HepG2 (cell line): ENCODE results near the gene INTS4. TPM values are rescaled to one million over a fixed set of nuclear protein-coding genes. Genes with fewer than 3 reads are reported as not detected.

Source experiments
- FIP1L1 ChIP-seq: fragments of 200-400 bp; formaldehyde crosslinking; IDR thresholded peaks from 2 replicates; pipeline ENCODE4 v1.6.1; 2018; ENCODE audit warnings: low read depth, mild to moderate bottlenecking, low read length, moderate library complexity, borderline replicate concordance; ENCODE audit not compliant: insufficient read depth
- GABPB1 ChIP-seq: IDR thresholded peaks from 2 replicates; pipeline ENCODE4 v1.6.1; 2016; ENCODE audit warnings: mild to moderate bottlenecking, missing genetic modification reagents, moderate library complexity, missing compliant biosample characterization
- GZF1 ChIP-seq: sonication (generic); formaldehyde crosslinking; IDR thresholded peaks from 2 replicates; pipeline ENCODE4 v1.5.1; 2020; ENCODE audit warnings: mild to moderate bottlenecking, missing genetic modification reagents
- JUNB ChIP-seq: sonication (generic); formaldehyde crosslinking; IDR thresholded peaks from 2 replicates; pipeline ENCODE4 v1.8.0; 2022; ENCODE audit warnings: missing genetic modification reagents, mild to moderate bottlenecking, borderline replicate concordance
- ZNF205 ChIP-seq: IDR thresholded peaks from 2 replicates; pipeline ENCODE4 v1.6.1; 2018; ENCODE audit warnings: missing biosample characterization, missing genetic modification reagents
- polyA plus RNA-seq, 8 experiments: library from polyadenylated mRNA; depleted of rRNA in 3 of 8; stranded (reverse) in 7 of 8; unstranded in 1 of 8; fragments of >200 nt; fragmentation: Illumina TruSeq in 4 of 8; extraction: Trizol in 4 of 8; gene quantifications; 2 replicates each; pipeline versions ENCODE4 v1.2.1 to v1.2.3, GENCODE V29; 2011 to 2016; ENCODE audit warnings: low read depth in 4 of 8, missing spikeins in 1 of 8, mixed read lengths in 1 of 8; ENCODE audit not compliant: insufficient read depth in 1 of 8
- total RNA-seq, 5 experiments: library from RNA; depleted of rRNA; stranded (reverse); fragments of >200 nt; fragmentation: Illumina TruSeq; extraction: Trizol; gene quantifications; 2 replicates each; pipeline ENCODE4 v1.2.3, GENCODE V29; 2016; ENCODE audit warnings: low read depth in 1 of 5
- TF ChIP-seq, protein P1 (sequence below): sonication (generic); formaldehyde crosslinking; IDR thresholded peaks from 2 replicates; pipeline ENCODE4 v1.4.0; 2020; ENCODE audit warnings: mild to moderate bottlenecking, missing genetic modification reagents
- TF ChIP-seq, protein P2 (sequence below): sonication (generic); formaldehyde crosslinking; IDR thresholded peaks from 2 replicates; pipeline ENCODE4 v1.4.0; 2020; ENCODE audit warnings: missing genetic modification reagents, mild to moderate bottlenecking, borderline replicate concordance
- TF ChIP-seq, protein P3 (sequence below): sonication (generic); formaldehyde crosslinking; conservative IDR thresholded peaks from 2 replicates; pipeline ENCODE4 v1.8.1; 2023; ENCODE audit warnings: missing genetic modification reagents
- TF ChIP-seq, protein P4 (sequence below), 2 experiments: fragments of 450-650 bp in 1 of 2; sonication (generic) in 1 of 2; formaldehyde crosslinking in 1 of 2; IDR thresholded peaks; 2 replicates each; pipeline versions ENCODE4 v1.6.1 to v1.8.0; 2016 to 2022; ENCODE audit warnings: antibody characterized with exemption in 1 of 2, mild to moderate bottlenecking in 1 of 2, missing genetic modification reagents in 1 of 2

The INTS4 gene
- total and polyA plus RNA-seq, 2 of the 13 experiments (the other 11 are each of a cell fraction or from before 2014, with no cell fraction given) = 37.3 to 44.8 TPM

DNA sequence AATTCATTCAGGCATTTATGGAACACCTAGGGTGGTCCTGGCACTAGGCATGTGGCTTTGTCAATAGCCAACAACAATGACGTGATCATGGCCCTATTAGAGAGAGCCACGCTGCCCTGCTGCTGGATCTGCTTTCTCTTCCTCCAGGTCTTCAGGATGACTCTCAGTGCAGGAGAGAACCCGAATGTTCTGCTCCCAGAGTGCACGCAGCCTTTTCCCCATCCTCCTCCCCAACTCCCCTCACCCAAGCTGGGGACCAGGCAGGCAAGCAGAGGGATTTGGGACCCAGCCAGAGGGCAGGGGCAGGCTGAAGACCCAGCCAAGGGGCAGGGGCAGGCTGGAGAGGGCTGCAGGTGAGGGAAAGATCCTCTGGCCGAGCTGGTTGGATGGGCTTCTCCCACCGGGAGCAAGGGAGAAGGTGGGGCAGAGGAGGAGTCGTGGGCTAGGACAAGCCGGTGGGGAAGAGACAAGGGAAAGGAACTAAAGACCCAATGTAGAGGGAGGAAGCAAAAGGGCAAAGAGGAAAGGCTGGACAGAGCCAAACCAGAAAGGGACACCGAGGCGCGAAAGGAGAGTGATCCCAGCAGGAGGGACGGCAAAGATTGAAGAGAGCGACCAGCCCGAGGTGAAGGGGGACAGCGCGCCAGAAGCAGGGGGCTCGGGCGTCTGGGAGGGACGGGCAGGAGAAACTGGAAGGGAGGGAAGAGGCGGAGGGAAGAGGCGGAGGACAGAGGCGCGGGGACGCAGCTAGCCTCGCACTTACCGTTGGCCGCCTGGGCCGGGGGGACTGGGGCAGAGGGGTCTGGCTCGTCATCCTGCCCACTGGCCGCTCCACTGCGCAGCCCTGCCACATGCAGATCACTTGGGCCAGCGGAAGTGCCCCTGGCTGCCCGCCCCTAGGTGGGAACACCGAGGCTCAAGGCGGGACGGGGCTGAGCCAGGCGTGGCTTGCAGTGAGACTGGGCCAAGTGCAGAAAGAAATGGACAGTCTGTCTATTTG, 28.2 kb upstream of the INTS4 start, which contains the start of gene KCTD14 (continued):
- TF ChIP-seq, protein P1, sequence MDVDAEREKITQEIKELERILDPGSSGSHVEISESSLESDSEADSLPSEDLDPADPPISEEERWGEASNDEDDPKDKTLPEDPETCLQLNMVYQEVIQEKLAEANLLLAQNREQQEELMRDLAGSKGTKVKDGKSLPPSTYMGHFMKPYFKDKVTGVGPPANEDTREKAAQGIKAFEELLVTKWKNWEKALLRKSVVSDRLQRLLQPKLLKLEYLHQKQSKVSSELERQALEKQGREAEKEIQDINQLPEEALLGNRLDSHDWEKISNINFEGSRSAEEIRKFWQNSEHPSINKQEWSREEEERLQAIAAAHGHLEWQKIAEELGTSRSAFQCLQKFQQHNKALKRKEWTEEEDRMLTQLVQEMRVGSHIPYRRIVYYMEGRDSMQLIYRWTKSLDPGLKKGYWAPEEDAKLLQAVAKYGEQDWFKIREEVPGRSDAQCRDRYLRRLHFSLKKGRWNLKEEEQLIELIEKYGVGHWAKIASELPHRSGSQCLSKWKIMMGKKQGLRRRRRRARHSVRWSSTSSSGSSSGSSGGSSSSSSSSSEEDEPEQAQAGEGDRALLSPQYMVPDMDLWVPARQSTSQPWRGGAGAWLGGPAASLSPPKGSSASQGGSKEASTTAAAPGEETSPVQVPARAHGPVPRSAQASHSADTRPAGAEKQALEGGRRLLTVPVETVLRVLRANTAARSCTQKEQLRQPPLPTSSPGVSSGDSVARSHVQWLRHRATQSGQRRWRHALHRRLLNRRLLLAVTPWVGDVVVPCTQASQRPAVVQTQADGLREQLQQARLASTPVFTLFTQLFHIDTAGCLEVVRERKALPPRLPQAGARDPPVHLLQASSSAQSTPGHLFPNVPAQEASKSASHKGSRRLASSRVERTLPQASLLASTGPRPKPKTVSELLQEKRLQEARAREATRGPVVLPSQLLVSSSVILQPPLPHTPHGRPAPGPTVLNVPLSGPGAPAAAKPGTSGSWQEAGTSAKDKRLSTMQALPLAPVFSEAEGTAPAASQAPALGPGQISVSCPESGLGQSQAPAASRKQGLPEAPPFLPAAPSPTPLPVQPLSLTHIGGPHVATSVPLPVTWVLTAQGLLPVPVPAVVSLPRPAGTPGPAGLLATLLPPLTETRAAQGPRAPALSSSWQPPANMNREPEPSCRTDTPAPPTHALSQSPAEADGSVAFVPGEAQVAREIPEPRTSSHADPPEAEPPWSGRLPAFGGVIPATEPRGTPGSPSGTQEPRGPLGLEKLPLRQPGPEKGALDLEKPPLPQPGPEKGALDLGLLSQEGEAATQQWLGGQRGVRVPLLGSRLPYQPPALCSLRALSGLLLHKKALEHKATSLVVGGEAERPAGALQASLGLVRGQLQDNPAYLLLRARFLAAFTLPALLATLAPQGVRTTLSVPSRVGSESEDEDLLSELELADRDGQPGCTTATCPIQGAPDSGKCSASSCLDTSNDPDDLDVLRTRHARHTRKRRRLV (CRISPR knock-in tag) = no peak
- TF ChIP-seq, protein P2, sequence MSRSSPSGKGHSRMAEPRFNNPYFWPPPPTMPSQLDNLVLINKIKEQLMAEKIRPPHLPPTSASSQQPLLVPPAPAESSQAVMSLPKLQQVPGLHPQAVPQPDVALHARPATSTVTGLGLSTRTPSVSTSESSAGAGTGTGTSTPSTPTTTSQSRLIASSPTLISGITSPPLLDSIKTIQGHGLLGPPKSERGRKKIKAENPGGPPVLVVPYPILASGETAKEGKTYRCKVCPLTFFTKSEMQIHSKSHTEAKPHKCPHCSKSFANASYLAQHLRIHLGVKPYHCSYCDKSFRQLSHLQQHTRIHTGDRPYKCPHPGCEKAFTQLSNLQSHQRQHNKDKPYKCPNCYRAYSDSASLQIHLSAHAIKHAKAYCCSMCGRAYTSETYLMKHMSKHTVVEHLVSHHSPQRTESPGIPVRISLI (CRISPR knock-in tag) = peak; percentile 68; the same call in 1 of the 2 replicates
- TF ChIP-seq GZF1 (CRISPR knock-in tag) (0 out of 2 replicates have a peak, but pooled peaks have one; percentile 46), FIP1L1 (no peak), ZNF205 (0 out of 2 replicates have a peak, but pooled peaks have one; percentile 31), JUNB (no peak), GABPB1 (CRISPR knock-in tag) (peak; percentile 92)
- TF ChIP-seq, protein P3, sequence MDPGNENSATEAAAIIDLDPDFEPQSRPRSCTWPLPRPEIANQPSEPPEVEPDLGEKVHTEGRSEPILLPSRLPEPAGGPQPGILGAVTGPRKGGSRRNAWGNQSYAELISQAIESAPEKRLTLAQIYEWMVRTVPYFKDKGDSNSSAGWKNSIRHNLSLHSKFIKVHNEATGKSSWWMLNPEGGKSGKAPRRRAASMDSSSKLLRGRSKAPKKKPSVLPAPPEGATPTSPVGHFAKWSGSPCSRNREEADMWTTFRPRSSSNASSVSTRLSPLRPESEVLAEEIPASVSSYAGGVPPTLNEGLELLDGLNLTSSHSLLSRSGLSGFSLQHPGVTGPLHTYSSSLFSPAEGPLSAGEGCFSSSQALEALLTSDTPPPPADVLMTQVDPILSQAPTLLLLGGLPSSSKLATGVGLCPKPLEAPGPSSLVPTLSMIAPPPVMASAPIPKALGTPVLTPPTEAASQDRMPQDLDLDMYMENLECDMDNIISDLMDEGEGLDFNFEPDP (CRISPR knock-in tag) = no peak
- TF ChIP-seq, protein P4, sequence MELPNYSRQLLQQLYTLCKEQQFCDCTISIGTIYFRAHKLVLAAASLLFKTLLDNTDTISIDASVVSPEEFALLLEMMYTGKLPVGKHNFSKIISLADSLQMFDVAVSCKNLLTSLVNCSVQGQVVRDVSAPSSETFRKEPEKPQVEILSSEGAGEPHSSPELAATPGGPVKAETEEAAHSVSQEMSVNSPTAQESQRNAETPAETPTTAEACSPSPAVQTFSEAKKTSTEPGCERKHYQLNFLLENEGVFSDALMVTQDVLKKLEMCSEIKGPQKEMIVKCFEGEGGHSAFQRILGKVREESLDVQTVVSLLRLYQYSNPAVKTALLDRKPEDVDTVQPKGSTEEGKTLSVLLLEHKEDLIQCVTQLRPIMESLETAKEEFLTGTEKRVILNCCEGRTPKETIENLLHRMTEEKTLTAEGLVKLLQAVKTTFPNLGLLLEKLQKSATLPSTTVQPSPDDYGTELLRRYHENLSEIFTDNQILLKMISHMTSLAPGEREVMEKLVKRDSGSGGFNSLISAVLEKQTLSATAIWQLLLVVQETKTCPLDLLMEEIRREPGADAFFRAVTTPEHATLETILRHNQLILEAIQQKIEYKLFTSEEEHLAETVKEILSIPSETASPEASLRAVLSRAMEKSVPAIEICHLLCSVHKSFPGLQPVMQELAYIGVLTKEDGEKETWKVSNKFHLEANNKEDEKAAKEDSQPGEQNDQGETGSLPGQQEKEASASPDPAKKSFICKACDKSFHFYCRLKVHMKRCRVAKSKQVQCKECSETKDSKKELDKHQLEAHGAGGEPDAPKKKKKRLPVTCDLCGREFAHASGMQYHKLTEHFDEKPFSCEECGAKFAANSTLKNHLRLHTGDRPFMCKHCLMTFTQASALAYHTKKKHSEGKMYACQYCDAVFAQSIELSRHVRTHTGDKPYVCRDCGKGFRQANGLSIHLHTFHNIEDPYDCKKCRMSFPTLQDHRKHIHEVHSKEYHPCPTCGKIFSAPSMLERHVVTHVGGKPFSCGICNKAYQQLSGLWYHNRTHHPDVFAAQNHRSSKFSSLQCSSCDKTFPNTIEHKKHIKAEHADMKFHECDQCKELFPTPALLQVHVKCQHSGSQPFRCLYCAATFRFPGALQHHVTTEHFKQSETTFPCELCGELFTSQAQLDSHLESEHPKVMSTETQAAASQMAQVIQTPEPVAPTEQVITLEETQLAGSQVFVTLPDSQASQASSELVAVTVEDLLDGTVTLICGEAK (IDR thresholded peaks at IDR 0.05) = no peak
- TF ChIP-seq, protein P4 (CRISPR knock-in tag; IDR thresholded peaks at IDR 0.05) = 0 out of 2 replicates have a peak, but pooled peaks have one; percentile 26
